Stimulated activated CD8-positive, alpha-beta memory T cell treated with anti-CD3 and anti-CD28 coated beads, Interleukin-12 subunit alpha, Interleukin-12 subunit beta, amount 100 ng/mL, for 24 hours (primary cell): ENCODE results near the gene DNAI2.

Source experiments
- DNase-seq: peaks from one replicate; pipeline ENCODE4 v3.0.0-alpha.2; 2020; ENCODE audit errors: extremely low read depth

Gene DNAI2

GRCh38 chr17:74361230-74362068 lies 87.4 kb downstream of the DNAI2 start, which contains the start of gene BTBD17:
BTBD17 (minus strand) TSS chr17:74361868; CDS start chr17:74361819, 49 bp downstream.
- no peak for DNase-seq

DNA sequence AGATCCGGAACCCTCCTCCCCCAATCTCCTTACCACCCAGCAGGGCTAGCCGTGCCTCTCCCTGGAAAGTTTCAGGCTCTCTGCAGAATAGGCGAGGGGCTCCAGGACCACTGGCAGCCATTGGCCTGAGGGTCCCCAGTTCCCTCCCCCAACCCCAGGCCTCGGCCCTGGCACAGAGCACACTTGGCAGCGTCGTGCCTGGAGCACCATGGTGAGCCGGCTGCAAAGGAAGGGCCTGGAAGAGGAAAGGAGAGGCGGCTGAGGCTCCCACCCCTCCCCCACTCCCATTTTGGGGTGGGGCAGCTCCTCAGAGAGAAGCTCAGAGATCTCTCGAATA lies 88.0 kb downstream of the DNAI2 start:
- no peak for DNase-seq

DNA sequence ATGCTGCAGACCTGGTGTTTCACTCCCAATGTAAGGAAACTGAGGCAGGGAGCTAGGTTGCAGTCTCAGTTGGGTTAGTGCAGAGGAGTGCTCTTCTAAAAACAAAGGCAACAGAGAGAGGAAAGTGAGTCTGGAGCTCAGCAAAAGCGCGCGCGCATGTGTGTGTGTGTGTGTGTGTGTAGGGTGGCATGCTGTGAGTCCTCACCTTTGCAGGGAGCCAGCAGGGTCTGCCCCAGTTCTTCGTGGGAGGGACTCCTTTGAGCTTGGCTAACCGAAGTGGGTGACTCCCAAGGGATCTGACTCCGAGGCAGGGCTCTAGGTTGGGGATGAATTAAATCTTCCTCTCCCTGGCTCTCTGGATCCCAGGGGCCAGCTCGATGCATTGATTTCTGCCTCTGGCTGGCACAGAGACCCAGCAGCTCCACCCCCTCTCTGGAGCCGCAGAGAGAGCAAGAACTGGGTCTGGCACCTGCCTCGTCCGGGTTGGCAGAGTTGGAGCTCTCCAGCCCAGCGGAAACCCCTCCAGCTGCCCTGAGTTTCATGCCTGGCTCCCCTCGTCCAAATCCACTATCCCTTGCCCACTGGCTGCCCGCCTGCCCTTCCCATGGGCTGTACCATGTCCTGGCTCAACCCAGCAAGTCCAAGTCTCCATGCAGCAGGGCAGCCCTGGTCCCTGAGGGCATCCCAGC lies 88.9 kb downstream of the DNAI2 start:
- no peak for DNase-seq
